HFFc6 (cell line): ENCODE measurements around the gene PER1. TPM values are rescaled to one million over a fixed set of nuclear protein-coding genes. Genes with fewer than 3 reads are reported as not detected.

Experiments used
- DNase-seq: peaks from one replicate; pipeline ENCODE4 v3.0.0-alpha.2; 2018
- H3K27ac Mint-ChIP-seq: 2 replicates; pipeline ENCODE4 v1.8.0; 2020; ENCODE audit warnings: mild to moderate bottlenecking, mixed read lengths
- H3K27me3 Mint-ChIP-seq: 2 replicates; pipeline ENCODE4 v1.8.0; 2021; ENCODE audit warnings: mild to moderate bottlenecking, moderate library complexity, mixed read lengths; ENCODE audit not compliant: insufficient read depth
- H3K36me3 Mint-ChIP-seq: 2 replicates; pipeline ENCODE4 v1.8.0; 2021; ENCODE audit warnings: low read depth, mixed read lengths
- H3K4me1 Mint-ChIP-seq: 2 replicates; pipeline ENCODE4 v1.8.0; 2020; ENCODE audit warnings: low read depth, mixed read lengths
- H3K4me3 Mint-ChIP-seq: 2 replicates; pipeline ENCODE4 v1.8.0; 2020; ENCODE audit warnings: mild to moderate bottlenecking, moderate library complexity, mixed read lengths
- H3K9me3 Mint-ChIP-seq: 2 replicates; pipeline ENCODE4 v1.8.0; 2020; ENCODE audit warnings: mild to moderate bottlenecking, mixed read lengths
- CTCF ChIP-seq: fragments of 200-600 bp; sonication (generic); IDR thresholded peaks from 2 replicates; pipeline ENCODE4 v1.5.0; 2021; ENCODE audit warnings: antibody characterized with exemption, mild to moderate bottlenecking
- total RNA-seq, 6 experiments: library from RNA; stranded (reverse); fragmentation: NEBNext Ultra II Directional; extraction: Animal tissue kit (Norgen Biotek cat#: 25700); gene quantifications; 2 replicates in 1 of 6; 3 replicates in 5 of 6; pipeline ENCODE4 v1.2.3, GENCODE V29; 2021

The PER1 gene
- total RNA-seq, 6 experiments from 2014 or later: 18.9 to 31.8 (median 26.9) TPM

GRCh38 chr17:8105957-8106398 lies 46.2 kb downstream of the PER1 start:
- TF ChIP-seq CTCF: no peak
- Mint-ChIP-seq H3K4me1 (peaks cover 21% of the 10 kb centered on the region), H3K9me3 (no peaks in the 10 kb centered on the region), H3K4me3 (no peak overlapping the region), H3K36me3 (no peaks in the 10 kb centered on the region), H3K27ac (peak overlapping the region; percentile 56; the same call in 1 of the 2 replicates), H3K27me3 (peaks cover 7% of the 10 kb centered on the region)
- DNase-seq: no peak

GRCh38 chr17:8104911-8105310 lies 47.3 kb downstream of the PER1 start:
- DNase-seq: no peak
- Mint-ChIP-seq H3K9me3 (no peaks in the 10 kb centered on the region), H3K4me3 (no peak overlapping the region), H3K27ac (no peak overlapping the region), H3K36me3 (no peaks in the 10 kb centered on the region), H3K4me1 (peaks cover 21% of the 10 kb centered on the region), H3K27me3 (peaks cover 7% of the 10 kb centered on the region)
- no peak for TF ChIP-seq CTCF

GRCh38 chr17:8103549-8103948 lies 48.7 kb downstream of the PER1 start:
- no peak for DNase-seq
- H3K4me1 Mint-ChIP-seq: peaks cover 21% of the 10 kb centered on the region
- no peak overlapping the region for H3K4me3 Mint-ChIP-seq
- no peak for TF ChIP-seq CTCF
- H3K9me3 Mint-ChIP-seq: no peaks in the 10 kb centered on the region
- H3K36me3 Mint-ChIP-seq: no peaks in the 10 kb centered on the region
- H3K27me3 Mint-ChIP-seq: peaks cover 7% of the 10 kb centered on the region; the same call in 1 of the 2 replicates
- no peak overlapping the region for H3K27ac Mint-ChIP-seq

- Mint-ChIP-seq H3K4me3 (no peak overlapping the region), H3K9me3 (no peaks in the 10 kb centered on the region), H3K27ac (no peak overlapping the region), H3K36me3 (no peaks in the 10 kb centered on the region), H3K4me1 (peaks cover 18% of the 10 kb centered on the region), H3K27me3 (peaks cover 9% of the 10 kb centered on the region)
- no peak for DNase-seq
- no peak for TF ChIP-seq CTCF
Observed at GRCh38 chr17:8101721-8102120, 50.5 kb downstream of the PER1 start.

- Mint-ChIP-seq H3K4me3 (no peak overlapping the region), H3K36me3 (no peaks in the 10 kb centered on the region), H3K9me3 (no peaks in the 10 kb centered on the region), H3K4me1 (peaks cover 9% of the 10 kb centered on the region), H3K27ac (no peak overlapping the region), H3K27me3 (peaks cover 15% of the 10 kb centered on the region)
- DNase-seq: no peak
- no peak for TF ChIP-seq CTCF
Observed at GRCh38 chr17:8100763-8101162, 51.4 kb downstream of the PER1 start.

GRCh38 chr17:8100111-8100510 lies 52.1 kb downstream of the PER1 start:
- DNase-seq: no peak
- no peak for TF ChIP-seq CTCF

More at GRCh38 chr17:8100111-8100510, 52.1 kb downstream of the PER1 start:
- Mint-ChIP-seq H3K27ac (no peak overlapping the region), H3K4me3 (no peak overlapping the region), H3K4me1 (0 out of 2 replicates have a peak, but pooled peaks cover 8% of the 10 kb centered on the region), H3K36me3 (no peaks in the 10 kb centered on the region), H3K9me3 (no peaks in the 10 kb centered on the region), H3K27me3 (peaks cover 21% of the 10 kb centered on the region)
